ENCODE results near the gene ECEL1.
"Not testable (repeated sequence)": the region's sequence is repeated elsewhere in the genome, so short reads cannot be mapped to it uniquely, and the experiment has no call there.

ECEL1 gene

DNA sequence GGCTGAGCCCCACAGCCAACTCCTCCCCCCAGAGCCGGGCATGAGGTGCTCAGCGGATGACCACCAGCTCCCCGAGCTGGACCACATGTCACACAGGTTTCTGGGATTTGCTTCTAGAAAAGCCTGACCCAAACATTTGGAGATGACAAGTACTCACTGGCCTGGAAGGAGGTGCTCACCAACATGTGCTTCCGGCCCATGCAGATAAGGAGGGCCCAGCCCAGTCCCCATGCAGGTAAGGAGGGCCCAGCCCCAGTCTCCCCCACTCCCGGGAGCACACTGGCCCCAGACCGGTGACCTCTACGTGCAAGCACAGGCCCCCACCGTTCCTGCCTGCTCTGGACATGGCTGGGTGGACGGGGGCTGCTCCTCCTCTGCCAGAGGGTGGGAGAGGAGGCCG lies 45.7 kb downstream of the ECEL1 start:
- DNase-seq (ENCODE audit: low read depth in 3 of 3): not testable (repeated sequence)

DNA sequence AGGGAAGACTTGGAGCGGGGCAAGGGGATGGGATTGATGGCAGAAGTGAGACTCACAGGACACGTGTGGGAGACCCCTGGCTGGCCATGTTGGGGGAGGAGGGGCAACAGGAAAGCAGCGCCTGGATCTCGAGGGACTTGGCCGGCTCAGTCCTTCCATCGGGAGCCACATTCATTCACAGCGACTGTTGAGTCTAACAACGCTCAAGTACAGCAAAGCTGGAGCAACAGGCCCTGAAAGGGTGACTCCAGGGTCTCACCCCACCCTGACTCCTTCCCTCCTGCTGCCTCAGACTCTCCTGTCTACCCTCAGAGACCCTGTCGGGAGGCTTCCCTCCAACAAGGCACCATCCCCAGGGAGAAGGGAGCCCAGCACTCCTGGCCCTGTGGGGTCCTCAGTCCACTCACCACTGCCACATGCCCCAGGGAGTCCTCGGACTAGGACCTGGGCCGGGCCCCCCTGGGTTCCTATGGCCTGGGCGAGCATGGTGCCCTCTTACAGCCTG lies 46.4 kb downstream of the ECEL1 start:
- no peak for DNase-seq (ENCODE audit: low read depth in 3 of 3)

DNA sequence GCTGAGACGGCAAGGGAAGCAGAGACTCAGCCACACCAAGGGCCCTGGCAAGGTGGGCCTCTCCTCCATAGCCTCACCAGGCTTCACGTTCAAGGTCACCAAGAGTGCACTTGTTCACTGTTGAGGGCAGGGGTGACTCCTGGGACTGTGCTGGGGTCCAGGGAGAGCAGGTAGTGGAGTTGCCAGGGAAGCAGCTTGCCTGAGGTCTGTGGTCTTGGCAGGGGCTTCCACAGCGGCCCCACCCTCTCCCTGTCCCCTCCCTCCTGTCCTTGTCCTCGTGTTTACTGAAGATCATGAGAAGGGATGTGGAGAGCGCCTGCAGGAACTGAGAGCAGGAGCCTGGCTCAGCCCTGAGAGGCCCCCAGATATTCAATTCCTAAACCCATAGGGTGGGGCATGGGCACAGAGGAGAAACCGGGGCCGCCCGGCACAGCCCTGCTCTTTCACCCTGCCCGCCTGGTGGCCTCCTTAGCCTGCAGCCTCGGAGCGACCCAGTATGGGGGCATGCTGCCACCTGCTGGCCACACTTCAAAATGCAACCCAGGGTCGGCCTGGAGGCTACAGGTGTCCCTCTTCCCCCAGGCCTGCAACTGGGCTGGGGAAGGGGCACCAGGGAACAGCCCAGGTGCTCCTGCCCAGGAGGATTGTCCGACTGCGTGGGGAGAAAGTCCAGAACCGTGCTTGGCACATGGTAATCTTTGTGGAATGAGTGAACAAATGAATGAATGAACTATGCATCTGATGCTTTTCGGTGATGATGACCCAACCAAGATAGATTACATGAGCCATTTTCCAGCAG lies 47.2 kb downstream of the ECEL1 start:
- DNase-seq (ENCODE audit: low read depth in 3 of 3): peak; percentile 74 to 80 (median 77)

DNA sequence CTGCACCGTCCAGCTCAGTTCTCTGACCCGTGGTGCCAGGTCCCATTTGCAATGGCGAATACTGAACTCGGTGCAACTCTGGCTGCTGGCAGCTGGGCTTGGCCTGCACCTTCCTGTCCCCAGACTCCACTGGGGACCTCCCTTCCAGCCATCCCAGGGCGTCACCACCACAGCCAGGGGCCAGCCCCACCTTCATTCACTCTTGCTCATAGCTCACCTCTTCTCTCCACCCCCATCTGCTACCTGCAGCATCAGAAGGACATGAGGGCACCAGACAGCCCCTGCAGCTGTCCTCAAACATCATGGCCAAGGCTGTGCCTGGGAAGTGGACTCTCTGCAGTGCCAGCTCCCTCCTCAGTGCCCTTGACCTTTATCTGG lies 47.9 kb downstream of the ECEL1 start:
- no peak for DNase-seq (ENCODE audit: low read depth in 3 of 3)

DNA sequence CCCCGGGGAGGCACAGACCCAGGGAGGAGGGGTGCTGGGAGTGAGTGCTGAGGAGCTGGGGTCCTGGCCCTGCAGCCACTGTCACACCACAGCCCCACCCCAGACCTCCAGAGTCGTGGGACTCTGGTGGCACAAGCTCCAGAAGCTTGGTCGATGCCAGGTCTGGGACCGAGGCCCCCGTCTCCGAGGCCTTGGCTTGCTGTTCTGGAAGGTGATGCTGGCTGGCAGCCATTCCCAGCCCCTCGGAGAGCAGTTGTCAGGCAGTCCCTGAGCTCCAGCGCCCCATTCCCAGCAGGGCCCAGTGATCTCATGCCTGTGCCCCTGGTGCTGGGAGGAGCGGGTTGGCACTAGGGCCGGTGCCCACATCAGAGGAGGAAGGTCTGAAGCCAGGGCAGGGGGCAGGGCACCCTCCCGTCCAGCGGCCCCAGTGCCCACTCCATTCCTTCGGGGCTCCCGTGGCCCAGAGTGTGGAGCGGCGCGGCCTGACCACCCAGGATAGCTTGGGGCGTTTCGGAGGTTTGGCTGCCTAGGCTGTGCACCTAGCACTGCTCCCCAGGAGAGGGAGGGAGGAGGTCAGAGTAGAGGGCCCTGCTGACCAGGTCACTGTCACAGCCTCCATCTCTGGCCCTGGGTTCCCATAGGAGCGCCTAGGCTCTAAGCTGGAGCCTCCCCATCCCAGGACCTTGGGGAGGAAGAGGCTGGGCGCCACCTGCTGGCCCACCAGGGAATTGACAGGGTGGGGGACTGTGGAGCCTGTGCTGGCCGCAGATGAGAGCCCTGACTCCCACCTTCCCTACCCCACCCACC lies 48.5 kb downstream of the ECEL1 start:
- DNase-seq (ENCODE audit: low read depth in 3 of 3): peak in 1 of 3 donors; percentile 16

DNA sequence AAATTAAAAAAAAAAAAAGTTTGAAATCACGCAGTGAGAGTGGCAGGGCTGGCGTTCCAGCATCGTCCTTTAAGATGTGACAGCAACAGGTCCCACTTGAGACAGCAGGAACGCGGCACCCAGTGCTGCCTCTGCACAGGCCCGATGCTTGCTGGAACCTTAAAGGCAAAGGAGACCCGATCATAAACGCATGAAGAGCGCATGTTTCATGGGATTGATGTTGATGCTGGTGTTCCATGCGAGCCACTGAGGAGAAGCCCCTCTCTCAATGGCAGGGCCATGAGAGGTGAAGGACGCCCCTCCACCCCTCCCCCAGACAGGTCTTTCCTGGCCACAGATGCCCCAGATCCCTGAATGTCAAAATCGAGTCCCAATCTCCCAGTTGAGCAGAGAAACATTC lies 49.5 kb downstream of the ECEL1 start:
- DNase-seq (ENCODE audit: low read depth in 3 of 3): no peak

DNA sequence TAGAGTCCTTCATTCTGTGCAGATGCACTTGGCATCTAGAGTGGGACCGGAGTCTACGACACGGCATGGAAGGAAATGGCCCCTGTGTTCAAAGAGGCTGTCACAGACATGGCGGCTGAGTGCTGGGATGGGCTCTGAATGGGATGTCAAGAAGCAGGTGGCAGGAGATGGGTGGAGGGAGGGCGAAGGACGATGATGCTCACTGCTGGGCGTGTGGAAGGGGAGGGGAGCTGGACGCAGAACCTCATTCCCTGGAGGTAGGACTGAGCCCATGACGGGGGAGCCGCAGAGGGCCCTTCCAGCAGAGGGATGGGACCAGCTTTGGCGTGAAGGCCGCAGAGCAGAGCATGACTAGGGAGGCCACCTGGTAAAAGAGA lies 50.5 kb downstream of the ECEL1 start:
- DNase-seq (ENCODE audit: low read depth in 3 of 3): no peak

DNA sequence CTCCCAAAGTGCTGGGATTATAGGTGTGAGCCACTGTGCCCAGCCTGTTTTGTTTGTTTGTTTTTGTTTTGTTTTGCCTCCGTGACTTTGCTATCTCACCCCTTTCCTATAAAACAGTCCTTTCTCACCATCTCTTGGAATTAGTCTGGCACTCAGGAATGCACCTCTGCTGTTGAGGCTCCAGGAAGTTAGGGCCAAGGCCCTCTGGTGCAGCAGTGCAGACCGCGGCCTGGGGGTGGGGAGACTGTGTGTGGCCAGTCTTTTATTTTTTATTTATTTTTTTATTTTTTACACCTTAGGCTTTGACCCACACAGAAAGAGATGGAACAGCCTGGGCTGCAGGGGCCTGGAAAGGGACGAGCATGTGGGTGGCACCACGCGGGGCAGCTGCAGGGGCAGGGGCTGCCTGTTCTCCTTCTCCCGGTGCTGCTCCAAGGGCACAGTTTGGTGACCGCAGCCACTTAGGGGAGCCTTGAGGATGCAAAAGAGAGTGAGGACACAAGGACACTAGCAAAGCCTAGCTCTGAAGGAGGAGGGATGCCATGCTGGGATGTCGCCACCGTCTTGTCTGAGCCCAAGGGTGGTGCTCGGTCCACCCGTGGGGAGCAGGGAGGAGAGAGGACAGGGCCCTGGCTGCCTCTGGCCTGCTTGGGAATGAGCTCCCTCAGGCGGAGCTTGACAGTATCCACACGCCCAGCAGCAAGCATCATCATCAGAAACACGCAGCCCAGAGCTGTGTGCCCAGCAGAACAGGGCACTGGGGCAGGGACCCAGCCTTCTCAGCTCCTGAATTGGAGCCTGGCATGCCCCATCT lies 51.0 kb downstream of the ECEL1 start:
- DNase-seq (ENCODE audit: low read depth in 3 of 3): no peak

DNA sequence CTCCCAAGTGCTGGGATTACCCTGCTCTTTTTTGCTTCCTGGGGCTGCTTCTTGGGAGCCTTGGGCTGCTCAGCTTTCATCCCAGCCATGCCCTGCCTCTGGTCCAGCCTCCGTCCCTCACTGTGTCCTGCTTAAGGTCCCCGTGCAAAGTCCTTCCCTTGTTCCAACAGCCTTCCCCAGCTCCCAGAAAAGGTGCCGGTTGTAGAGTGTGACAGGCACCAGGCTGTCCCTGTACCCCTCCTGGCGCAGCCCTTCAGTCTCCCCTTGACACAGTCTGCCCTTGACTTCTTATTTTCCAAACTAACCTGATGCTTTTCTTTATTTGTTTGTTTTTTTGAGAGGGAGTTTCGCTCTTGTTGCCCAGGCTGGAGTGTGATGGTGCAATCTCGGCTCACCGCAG lies 51.8 kb downstream of the ECEL1 start:
- no peak for DNase-seq (ENCODE audit: low read depth in 3 of 3)

DNA sequence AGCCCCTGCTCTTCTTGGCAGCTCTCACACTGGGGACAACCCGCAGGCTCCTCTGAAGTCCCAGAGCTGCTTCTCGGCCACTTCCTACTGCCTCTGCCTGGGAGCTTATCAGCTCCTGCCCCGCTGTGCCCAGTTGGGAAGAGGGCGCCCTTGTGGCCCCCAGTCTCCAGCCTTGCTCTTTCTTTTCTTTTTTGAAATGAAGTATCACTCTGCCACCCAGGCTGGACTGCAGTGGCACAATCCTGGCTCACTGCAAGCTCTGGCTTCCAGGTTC lies 52.3 kb downstream of the ECEL1 start:
- DNase-seq (ENCODE audit: low read depth in 3 of 3): no peak

DNA sequence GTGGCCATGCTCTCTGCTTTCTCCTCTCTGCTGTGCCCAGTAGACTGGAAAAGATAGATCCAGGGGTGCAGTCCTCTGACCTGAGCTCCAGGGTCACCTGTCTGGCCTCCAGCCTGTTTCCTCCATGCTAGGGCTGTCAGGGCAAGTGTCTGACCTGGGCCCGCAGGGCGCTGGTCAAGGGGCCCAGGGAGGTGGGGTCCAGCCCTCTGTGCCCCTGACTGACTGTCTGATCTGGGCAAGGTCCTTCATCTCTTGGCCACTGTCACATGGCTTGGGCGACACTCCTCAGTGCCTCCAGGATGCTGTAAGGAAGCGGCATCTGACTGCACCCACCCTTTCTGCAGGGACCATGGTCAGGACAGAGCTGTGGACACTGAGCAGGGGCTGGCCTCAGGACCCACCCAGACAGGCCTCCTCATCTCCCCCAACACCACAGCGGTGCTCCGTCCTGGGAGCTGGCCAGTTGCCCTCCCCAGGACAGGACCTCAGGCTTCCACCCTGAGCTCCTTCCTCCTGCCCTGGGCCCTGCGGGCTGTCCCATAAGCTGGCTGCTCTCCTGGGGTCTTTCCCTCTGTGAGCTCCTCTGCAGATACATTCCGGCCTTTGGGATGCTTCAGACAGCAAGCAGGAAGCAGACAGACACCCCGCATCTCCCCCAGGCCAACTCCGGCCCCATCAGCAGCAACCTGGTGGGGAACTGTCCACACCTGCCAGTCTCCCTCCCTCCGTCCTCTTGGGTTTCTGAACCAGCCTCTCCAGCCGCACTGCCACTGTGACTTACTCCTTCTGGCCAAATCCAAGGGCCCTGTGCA lies 52.9 kb downstream of the ECEL1 start:
- no peak for DNase-seq (ENCODE audit: low read depth in 3 of 3)

DNA sequence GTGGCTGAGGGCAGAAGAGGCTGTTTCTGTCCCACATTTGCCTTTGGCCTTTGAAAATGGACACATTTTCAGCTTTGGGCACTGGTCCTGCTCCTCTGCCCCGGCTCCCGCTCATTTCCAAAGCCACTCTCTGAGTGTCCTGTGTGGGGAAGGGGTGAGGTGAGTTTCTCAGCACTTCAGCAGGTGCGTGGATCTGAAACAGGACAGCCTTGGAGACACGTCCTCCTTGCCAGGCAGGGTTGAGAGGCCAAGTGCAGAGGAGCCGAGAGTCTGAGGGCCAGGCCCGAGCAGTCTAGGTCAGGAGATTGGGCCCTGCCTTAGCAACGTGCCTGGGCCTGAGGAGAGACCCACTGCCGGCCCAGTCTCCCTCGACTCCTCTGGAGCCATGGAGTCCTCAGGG lies 53.5 kb downstream of the ECEL1 start:
- DNase-seq (ENCODE audit: low read depth in 3 of 3): no peak

DNA sequence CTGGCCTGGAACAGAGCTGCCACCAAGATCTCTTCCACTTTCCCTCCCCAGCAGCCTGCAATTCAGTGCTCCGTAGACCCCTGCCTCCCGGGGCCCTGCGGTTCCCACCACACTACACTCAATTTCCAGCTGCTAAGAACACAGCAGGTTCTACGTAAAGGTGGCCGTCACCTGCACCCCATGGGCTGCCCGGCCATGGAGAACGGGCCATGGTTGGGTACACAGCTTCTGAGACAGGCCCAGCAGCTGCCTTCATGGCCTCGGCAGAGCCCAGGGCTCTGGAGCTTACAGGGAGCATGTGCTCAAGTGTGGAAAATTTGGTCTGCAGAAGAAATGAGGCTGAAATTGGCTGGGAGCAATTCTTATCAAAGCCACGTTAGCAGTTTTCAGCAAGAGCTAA lies 54.0 kb downstream of the ECEL1 start:
- not testable (repeated sequence) for DNase-seq (ENCODE audit: low read depth in 3 of 3)

DNA sequence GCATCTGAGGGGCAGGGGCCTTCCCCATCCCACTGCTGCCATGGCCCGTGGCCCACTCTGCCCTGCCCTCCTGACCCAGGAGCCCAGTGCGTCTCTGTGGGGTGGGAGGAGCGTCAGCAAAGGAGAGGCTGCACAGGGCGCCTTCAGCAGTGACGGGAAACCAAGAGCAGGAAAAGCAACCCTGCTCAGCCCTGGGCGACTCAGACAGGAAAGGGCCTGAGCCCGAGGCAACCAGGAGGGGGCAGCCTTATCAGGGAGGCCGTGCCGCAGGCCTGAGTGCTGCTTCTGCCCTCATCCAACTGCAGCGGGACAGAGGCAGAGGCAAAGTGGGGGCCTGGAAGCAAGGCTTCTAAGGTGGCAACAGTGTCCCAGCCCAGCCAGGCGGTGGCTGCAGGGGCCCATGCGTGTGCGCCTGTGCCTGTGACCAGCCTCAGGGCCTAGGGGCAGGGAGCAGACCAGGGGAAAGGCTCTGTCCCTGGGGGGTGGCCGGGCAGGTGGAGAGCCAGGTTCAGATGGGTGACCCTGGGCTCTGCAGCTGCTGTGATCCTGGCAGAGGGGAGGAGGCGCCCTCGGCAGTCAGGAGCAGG lies 54.9 kb downstream of the ECEL1 start:
- no peak for DNase-seq (ENCODE audit: low read depth in 3 of 3)

DNA sequence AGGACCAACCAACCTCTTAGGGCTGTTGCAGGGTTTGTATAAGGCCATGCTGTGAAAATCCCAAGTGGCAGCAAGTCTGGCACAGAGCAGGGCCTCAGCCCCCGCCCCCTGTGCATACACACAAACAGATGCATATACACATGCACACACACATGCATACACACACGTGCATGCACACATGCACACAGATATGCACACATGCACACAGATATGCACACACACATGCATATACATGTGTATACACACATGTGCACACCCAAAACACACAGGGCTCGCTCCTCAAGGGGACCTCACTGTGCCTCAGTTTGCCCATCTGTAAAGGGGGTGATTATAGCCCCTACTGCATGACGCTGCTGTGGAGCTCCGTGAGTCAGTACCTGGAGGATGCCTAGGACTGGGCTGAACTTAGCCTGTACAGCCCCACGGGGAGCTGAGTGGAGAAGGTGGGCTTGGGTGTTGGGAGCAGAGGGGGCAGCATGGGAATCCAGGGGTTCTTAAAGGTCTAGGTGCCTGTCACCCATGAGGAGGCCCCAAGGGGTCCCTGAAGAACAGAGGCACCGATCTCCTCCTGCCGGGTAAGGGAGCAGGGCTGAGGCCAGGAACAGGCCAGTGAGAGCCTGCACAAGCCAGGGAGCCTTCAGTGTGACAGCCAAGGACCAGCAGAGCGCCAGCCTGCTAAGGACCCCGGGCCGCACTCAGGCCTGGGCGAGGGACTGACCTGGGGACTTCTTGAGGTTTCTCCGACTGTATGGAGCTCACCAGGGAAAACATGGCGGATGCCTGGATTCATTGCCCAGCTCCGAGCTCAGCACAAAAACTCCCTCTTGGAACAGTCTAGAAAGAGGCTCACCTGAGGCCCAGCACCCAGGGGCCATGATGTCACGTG lies 55.7 kb downstream of the ECEL1 start:
- DNase-seq (ENCODE audit: low read depth in 3 of 3): no peak

Measured in stimulated activated CD4-positive, alpha-beta T cell treated with anti-CD3 and anti-CD28 coated beads, TNF-alpha, amount 100 ng/mL, for 48 hours (primary cell).